NT2/D1 (cell line): Measurements from ENCODE around the gene TRRAP.

Source experiments
- SUZ12 ChIP-seq: IDR thresholded peaks from 2 replicates; pipeline ENCODE4 v1.6.1; 2011; ENCODE audit not compliant: insufficient read length, insufficient read depth; ENCODE audit errors: extremely low read depth
- YY1 ChIP-seq: IDR thresholded peaks from 2 replicates; pipeline ENCODE4 v1.6.1; 2011; ENCODE audit not compliant: insufficient read length, insufficient read depth
- ZNF274 ChIP-seq: IDR thresholded peaks from 2 replicates; pipeline ENCODE4 v1.6.1; 2011; ENCODE audit warnings: mild to moderate bottlenecking, low read depth, low read length

DNA sequence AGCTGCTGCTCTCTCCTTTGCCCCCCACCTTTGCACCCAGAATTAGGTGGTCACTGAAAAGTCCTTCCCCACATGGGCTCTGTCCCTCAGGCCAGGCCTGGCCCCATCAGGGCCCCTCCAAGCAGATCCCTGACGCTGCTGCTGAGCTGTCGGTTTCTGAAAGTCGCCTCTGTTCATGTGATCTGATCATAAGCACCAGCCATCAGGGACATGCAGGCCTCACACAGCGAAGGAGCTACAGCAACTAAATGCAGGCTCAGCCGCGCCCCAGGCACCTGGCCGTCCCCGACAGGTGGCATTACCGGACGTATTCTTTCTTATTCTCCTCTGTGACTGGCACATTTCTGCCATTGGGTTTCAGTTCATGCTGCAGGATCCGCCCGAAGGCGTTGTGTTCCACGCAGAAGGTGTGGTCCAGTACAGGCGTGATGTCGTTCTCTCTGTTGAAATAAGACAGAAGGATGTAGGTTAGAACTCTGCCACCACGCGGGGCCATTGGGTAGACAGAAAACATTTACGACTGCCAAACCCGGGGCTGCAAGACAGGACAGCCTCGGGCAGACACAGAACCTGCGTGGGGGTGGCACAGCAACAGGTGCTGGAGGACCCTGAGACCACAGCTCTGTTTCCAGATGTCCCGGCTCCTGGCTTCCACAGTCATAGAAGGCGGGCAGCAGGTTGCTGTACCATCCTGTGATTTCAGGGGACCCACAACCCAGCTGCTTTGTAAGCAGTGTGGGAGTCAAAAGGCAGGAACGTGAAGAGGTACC is 159.9 kb downstream of the TRRAP start:
- no peak for TF ChIP-seq ZNF274
- TF ChIP-seq SUZ12 = no peak
- no peak for TF ChIP-seq YY1
